ENCODE results near the gene RBBP5.

- TF ChIP-seq, protein P1, sequence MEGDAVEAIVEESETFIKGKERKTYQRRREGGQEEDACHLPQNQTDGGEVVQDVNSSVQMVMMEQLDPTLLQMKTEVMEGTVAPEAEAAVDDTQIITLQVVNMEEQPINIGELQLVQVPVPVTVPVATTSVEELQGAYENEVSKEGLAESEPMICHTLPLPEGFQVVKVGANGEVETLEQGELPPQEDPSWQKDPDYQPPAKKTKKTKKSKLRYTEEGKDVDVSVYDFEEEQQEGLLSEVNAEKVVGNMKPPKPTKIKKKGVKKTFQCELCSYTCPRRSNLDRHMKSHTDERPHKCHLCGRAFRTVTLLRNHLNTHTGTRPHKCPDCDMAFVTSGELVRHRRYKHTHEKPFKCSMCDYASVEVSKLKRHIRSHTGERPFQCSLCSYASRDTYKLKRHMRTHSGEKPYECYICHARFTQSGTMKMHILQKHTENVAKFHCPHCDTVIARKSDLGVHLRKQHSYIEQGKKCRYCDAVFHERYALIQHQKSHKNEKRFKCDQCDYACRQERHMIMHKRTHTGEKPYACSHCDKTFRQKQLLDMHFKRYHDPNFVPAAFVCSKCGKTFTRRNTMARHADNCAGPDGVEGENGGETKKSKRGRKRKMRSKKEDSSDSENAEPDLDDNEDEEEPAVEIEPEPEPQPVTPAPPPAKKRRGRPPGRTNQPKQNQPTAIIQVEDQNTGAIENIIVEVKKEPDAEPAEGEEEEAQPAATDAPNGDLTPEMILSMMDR (conservative IDR thresholded peaks at IDR 0.05; ENCODE audit: low read depth in 2 of 2), result no peak
- no peak for TF ChIP-seq POLR2AphosphoS5 (IDR thresholded peaks at IDR 0.05; ENCODE audit: low read depth)
- no peak for TF ChIP-seq REST (IDR thresholded peaks at IDR 0.05; ENCODE audit: unreplicated experiment)
- no peak for TF ChIP-seq CREB1 (CRISPR knock-in tag; IDR thresholded peaks at IDR 0.05; ENCODE audit: low read depth)
- TF ChIP-seq EZH2phosphoT487 (IDR thresholded peaks at IDR 0.05; ENCODE audit: unreplicated experiment), result no peak
- no peak for TF ChIP-seq EZH2 (IDR thresholded peaks at IDR 0.05; ENCODE audit: low read depth, unreplicated experiment)
- no peak for TF ChIP-seq ZNF331 (CRISPR knock-in tag; IDR thresholded peaks at IDR 0.05; ENCODE audit: low read depth)
- TF ChIP-seq JUNB (IDR thresholded peaks at IDR 0.05; ENCODE audit: unreplicated experiment), result no peak
- TF ChIP-seq ETS1 (IDR thresholded peaks at IDR 0.05), result no peak
- no peak for TF ChIP-seq NANOG (IDR thresholded peaks at IDR 0.05; ENCODE audit: borderline replicate concordance)
- TF ChIP-seq STAT1 (IDR thresholded peaks at IDR 0.05; ENCODE audit: unreplicated experiment), result no peak
- no peak for TF ChIP-seq ZNF114 (CRISPR knock-in tag; IDR thresholded peaks at IDR 0.05)
- TF ChIP-seq ZNF462 (CRISPR knock-in tag; IDR thresholded peaks at IDR 0.05), result no peak
These were observed 2.9 kb upstream of the RBBP5 start for GRCh38 chr1:205124726-205125125.
